Measurements from ENCODE around the gene TSHZ1. TPM values are rescaled to one million over a fixed set of nuclear protein-coding genes. Genes with fewer than 3 reads are reported as not detected.

Gene TSHZ1
- total RNA-seq, 1 experiment from 2014 or later = 4.4 TPM

DNA sequence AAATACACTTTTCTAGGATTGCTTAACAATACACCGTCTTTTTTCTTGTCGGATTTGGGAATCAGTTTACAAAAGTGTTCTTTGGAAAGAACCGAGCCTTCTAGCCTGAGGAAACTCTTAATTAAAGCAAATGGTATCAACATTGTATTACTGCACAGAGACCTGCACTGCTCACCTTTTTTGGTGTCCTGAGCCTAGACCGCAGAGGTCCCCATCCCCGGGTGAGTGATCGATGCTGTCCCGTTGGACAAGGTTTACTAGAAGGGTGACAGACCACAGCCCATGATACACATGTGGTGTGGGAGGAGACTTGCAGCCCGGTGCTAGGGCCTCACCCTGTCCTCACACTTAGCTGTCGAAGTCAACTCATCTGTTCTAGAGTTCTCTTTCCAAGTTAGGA lies 55.3 kb downstream of the TSHZ1 start:
- Histone ChIP-seq H3K9me3 (no peaks in the 10 kb centered on the region), H3K4me3 (no peak overlapping the region), H3K36me3 (no peaks in the 10 kb centered on the region), H3K27me3 (no peaks in the 10 kb centered on the region)
- DNase-seq = no peak

DNA sequence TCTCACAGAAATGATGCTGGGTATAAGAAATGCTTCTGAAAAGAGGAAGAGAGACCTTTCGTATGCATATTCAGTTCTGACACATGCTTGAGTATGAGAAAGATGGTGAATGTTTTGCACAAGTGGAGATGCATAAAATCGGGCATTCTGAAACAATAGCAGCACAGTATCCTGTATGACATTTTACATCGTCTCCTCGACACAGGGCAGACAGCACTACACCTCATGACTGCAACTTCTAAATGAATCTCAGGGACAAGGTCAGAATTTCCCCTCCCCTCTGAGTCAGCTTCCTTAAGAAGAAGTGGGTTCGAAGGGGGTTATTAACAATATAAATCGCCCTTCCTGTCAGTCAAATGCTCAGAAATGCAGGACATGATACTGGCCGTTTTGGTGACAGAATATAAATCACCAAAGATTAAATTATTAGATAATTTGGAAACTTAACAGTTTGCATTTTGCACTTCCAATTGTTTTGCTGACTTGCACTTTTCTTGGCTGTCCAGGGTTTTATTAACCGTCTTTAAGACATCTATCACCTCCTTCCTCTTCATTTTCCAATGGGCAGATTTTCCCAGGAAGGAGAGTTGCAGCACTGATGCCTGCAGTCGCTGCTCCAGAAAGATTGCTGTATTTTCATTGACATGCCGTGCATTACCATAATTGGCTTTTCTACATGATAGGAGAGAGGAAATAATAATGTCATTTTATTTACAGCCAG lies 57.2 kb downstream of the TSHZ1 start:
- no peaks in the 10 kb centered on the region for H3K9me3 ChIP-seq
- H3K36me3 ChIP-seq = no peaks in the 10 kb centered on the region
- H3K4me3 ChIP-seq = no peak overlapping the region
- DNase-seq = no peak
- no peaks in the 10 kb centered on the region for H3K27me3 ChIP-seq

DNA sequence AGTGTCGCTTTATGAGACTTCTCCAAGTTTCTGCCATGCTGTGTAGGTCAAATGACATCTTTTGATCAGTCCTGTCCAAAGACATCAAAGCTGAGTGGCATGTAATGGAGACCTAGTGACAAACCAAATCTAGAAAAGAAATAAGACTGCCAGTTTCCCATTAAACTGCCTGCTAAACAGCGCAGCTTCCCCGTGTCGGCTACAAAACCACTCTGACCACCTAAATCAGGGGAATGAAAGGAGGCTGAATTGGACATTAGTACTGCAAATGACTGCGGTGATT lies 57.7 kb downstream of the TSHZ1 start:
- no peaks in the 10 kb centered on the region for H3K9me3 ChIP-seq
- no peaks in the 10 kb centered on the region for H3K36me3 ChIP-seq
- H3K27me3 ChIP-seq = no peaks in the 10 kb centered on the region
- no peak overlapping the region for H3K4me3 ChIP-seq
- no peak for DNase-seq

DNA sequence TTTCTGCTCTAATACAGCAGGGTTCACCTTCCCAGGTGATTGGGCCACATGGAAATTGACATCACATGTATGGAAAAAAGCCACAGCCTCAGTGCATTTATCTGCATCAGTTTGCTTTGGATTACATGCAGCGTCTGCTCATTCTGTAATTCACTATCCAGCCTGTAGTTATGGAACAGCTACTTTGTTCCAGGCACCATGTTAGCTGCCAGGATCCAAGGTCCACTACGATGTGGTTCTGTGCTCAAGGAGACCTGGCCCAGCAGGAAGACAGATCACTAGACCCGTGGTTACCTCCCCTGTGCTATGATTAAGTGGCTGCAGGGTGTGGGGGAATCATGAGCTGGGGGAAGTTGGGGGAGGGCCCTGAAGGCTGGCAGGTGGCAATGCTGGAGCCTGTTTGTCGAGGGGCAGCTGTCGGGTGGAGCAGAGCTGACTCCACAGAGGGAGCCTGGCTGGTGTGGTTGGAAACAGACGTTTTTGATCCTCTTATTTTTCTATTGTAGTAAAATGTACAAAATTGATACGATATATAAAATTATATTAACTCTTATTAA lies 58.6 kb downstream of the TSHZ1 start:
- no peak for DNase-seq
- Histone ChIP-seq H3K4me3 (no peak overlapping the region), H3K9me3 (no peaks in the 10 kb centered on the region), H3K27me3 (no peaks in the 10 kb centered on the region), H3K36me3 (no peaks in the 10 kb centered on the region)

DNA sequence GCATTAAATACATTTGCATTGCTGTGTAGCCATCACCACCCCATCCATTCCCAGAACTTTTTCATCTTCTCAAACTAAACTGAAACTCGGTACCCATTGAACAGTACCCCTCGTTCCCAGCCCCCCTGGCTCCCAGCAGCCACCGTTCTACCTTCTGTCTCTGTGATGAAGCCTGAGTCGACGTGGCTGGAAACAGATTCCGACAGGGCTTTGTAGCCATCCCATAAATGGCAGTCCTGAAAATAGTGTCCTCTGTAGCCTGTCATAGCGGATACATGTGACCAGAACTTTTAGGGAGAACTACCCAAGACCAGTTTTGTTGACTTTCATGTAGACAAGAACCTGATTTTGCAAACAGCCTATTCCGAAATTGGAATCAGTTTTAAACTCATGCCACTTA lies 59.1 kb downstream of the TSHZ1 start:
- DNase-seq = no peak
- no peaks in the 10 kb centered on the region for H3K9me3 ChIP-seq
- no peak overlapping the region for H3K4me3 ChIP-seq
- H3K36me3 ChIP-seq = no peaks in the 10 kb centered on the region
- no peaks in the 10 kb centered on the region for H3K27me3 ChIP-seq

DNA sequence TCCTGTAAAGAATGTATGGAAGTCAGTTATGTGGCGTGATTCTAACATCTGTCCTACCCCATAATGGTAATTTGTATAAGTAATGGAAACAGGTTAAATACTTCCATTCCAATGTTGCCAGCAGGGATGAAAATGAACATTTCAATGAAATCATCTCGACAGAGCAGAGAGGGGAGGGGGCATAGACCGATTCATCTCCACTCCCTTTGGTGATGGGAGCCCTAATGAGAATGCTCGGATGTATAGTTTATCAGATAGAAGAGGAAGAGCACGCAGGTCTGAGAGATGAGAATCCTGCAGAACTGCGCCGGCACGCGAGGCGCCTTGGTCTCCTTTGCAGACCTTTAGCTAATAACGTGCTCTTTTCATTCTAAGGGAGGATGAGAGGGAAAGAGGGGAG lies 61.4 kb downstream of the TSHZ1 start:
- Histone ChIP-seq H3K27me3 (no peaks in the 10 kb centered on the region), H3K36me3 (no peaks in the 10 kb centered on the region), H3K9me3 (no peaks in the 10 kb centered on the region), H3K4me3 (no peak overlapping the region)
- no peak for DNase-seq

DNA sequence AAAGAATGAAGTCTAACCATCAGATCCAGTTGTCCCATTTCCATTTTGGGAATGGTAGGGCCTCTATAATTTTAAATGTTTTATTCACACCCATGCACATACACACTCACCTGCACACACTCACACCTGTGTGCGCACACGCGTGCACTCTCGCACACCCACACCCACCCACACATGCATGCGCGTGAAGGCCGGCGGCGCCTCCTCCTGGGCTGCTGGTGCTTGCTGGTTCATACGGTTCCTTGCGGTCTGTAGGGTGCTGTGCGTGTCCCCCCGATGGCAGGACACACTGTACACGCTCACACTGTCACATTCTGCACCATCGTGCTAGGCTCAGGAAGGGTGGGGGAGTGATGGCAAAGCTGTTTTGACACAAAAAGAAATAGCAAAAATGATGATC lies 63.2 kb downstream of the TSHZ1 start:
- no peak for DNase-seq
- no peaks in the 10 kb centered on the region for H3K36me3 ChIP-seq

DNA sequence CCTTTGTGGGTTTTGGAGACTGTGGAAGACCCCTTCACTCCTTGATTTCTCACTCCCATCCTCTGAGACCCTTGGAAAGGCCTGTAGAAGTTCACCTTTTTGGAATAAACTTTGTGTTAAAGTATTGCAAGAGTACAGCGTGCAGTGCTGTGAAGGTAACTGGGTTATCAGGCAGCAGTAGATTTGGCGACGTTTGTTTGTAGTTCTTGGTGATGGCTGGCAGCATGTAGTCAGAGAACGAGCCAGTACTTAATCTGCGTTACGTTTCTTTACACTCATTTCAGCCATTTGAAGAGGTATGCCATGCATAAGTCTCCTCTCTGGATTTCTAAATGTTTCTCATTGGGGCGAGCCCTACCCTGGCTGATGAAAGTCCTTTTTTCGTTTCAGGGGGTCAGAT lies 64.6 kb downstream of the TSHZ1 start:
- DNase-seq = no peak
- H3K9me3 ChIP-seq = no peaks in the 10 kb centered on the region
- no peak overlapping the region for H3K4me3 ChIP-seq
- H3K36me3 ChIP-seq = no peaks in the 10 kb centered on the region
- H3K27me3 ChIP-seq = no peaks in the 10 kb centered on the region

More for the DNA sequence above, 63.2 kb downstream of the TSHZ1 start:
- Histone ChIP-seq H3K9me3 (no peaks in the 10 kb centered on the region), H3K27me3 (no peaks in the 10 kb centered on the region), H3K4me3 (no peak overlapping the region)

DNA sequence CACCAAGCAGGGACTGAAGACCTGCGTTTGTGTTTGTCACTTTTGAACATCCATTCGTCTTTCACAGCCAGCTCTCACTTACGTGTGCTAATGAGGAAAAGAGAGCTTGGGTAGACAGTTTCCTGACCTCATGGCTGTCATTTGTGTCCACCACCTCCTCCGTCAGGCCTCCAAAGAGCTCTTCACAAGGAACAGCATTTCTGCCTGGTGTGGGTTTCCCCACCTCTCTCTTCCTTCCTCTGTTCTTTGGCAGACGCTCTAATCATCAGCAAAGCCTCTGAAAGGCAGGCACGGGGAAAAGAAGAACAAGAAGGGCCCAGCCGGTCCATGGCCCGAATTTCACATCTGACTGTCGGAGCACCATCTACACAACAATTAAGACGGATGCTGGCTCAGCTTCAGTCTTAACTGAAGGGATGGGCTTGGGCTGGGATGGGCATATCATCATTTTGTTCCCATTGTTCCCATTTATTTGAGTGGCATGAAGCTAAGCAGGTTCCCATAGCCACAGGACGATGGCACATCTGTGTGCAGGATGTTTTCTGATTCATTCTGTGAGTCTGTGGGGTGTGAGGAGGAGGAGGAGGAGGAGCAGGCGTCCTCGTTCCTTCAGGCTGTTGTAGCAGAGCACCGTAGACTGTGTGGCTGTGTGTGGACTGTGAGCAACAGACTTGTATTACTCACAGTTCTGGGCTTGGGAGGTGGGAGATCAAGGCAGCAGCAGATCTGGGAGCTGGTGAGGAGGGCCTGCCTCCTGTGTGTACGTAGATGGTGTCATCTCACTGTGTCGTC lies 66.4 kb downstream of the TSHZ1 start:
- no peaks in the 10 kb centered on the region for H3K9me3 ChIP-seq
- H3K27me3 ChIP-seq = no peaks in the 10 kb centered on the region
- DNase-seq = no peak
- H3K36me3 ChIP-seq = no peaks in the 10 kb centered on the region
- no peak overlapping the region for H3K4me3 ChIP-seq

DNA sequence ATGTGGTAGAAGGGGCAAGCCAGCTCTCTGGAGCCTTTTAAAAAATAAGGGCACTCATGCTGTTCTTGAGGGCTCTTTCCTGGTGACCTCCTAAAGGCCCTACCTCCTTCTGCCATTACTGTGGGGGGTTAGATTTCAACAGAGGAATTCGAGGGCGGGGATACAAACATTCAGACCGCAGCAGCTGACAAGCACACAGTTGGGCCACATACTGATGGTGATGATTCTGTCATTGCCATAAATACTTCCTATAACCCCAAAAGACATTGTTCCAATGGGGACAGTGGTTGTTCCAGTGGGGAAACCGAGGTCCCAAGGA lies 67.0 kb downstream of the TSHZ1 start:
- DNase-seq = no peak
- no peaks in the 10 kb centered on the region for H3K9me3 ChIP-seq
- no peak overlapping the region for H3K4me3 ChIP-seq
- H3K36me3 ChIP-seq = no peaks in the 10 kb centered on the region
- H3K27me3 ChIP-seq = no peaks in the 10 kb centered on the region

DNA sequence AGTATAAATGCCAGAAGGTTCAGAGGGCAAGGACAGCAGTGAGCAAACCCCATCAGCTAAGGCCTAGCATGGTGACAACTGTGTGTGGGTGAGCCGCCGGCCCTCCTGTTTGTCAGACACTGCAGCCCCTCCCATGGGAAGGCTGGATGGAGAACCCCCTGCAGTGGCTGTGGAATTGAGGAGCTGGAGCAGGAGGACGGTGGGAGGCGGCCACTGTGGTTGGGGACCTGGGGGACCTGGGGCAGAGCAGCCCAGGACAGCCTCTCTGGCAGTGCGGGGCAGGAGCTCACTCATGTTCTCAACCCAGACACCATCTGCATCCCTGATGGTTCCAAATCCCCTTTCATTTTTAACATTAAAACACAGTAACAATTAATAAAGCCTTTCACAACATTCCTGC lies 68.8 kb downstream of the TSHZ1 start:
- no peak for DNase-seq
- no peak overlapping the region for H3K4me3 ChIP-seq
- H3K36me3 ChIP-seq = no peaks in the 10 kb centered on the region
- H3K27me3 ChIP-seq = no peaks in the 10 kb centered on the region
- no peaks in the 10 kb centered on the region for H3K9me3 ChIP-seq

DNA sequence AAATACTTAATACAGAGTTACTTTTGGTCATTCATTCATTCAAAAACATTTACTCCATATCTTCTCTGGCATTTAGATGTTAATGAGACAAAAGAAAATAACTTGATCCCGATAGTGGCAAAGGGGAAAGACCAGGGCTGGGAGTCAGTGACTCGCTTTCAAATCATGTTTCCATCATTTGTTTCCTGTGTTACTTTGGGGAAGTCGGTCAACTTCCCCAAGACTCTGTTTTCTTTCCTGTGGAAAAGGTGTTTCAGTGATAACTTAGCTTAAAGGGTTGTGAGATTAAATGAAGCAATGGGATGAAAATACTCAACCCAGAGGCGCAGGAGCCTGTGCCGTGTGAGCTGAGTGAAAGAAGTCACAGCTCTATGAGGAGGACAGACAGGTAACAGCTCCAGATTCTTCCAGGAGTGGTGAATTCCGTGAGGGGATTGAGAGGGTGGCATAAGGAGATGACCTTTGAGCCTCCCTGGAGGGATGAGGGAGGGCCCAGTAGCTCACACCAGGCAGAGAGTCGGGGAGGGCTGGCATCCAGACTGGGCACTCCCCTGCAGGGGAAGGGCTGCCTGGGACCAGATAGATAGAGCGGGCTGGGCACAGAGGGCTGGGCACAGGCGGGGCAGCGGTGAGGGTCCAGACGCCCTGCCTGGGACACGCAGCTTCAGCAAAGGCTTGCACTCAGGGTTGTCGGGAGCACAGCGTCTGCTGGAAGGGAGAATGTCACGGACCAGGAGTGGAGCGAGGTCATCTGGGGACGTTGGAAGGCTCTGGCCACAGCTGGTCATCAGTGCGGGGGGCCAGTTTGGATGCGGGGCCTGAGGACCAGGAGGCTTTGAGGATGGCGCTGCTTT lies 70.1 kb downstream of the TSHZ1 start:
- no peak for DNase-seq

DNA sequence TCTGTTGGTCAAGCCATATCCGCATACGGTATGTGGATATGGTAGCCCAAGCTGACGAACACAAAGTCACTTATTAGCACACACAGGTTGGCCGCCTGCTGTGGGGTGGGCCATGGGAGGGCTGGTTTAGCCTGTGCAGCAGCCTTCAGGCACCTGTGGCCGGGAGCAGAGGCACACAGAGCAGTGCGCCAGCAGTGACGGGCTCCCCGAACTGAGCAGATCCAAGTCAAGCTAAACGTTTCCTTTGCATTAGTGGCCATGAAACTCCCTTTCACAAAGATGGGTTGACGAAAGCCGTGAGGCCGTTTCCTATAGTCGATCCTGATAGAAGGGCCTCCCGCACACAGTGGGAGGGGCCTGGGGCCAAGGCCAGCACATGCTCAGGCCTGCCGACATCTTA lies 72.1 kb downstream of the TSHZ1 start:
- no peak for DNase-seq
- Histone ChIP-seq H3K9me3 (no peaks in the 10 kb centered on the region), H3K27me3 (no peaks in the 10 kb centered on the region), H3K36me3 (no peaks in the 10 kb centered on the region), H3K4me3 (no peak overlapping the region)

More for the DNA sequence above, 70.1 kb downstream of the TSHZ1 start:
- H3K36me3 ChIP-seq = no peaks in the 10 kb centered on the region
- no peaks in the 10 kb centered on the region for H3K9me3 ChIP-seq
- no peaks in the 10 kb centered on the region for H3K27me3 ChIP-seq
- no peak overlapping the region for H3K4me3 ChIP-seq

DNA sequence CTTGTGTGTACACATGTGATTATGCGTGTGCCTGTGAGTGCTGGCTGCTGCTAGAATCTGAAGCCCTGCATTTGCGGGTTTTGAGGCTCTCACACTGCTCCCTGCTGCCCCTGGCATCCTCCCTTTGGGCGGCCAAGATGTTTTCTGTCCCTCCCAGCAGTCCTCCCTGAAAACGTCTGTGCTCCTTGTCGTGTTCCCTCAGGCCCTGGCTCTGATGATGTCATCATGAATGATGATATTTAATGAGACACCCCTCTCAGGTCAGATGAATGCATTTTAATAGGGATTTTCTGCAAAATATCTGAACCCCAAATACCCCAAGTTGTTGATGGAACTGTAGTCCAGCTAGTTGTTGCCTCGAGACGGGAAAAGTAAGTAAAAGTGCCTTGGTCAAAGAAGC lies 73.1 kb downstream of the TSHZ1 start:
- Histone ChIP-seq H3K36me3 (no peaks in the 10 kb centered on the region), H3K27me3 (no peaks in the 10 kb centered on the region), H3K4me3 (no peak overlapping the region), H3K9me3 (no peaks in the 10 kb centered on the region)
- no peak for DNase-seq

DNA sequence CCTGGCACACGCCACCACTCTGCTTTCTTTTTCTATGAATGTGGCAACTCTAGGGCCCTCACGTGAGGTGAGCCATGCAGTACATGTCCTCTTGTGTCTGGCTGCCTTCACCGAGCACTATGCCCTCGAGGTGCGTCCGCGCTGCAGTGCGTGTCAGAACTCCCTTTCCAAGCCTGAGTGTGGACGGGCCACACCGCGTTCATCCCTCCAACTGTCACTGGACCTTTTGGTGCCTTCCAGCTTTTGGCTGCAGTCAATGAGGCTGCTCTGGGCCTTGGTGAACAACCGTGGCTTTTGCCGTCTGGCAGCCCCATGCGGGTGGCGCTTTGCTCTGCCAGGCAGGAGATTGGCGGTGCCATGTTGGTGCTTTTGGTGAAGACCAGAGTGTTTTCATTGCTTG lies 74.0 kb downstream of the TSHZ1 start:
- no peaks in the 10 kb centered on the region for H3K27me3 ChIP-seq
- no peak for DNase-seq
- H3K9me3 ChIP-seq = no peaks in the 10 kb centered on the region
- no peaks in the 10 kb centered on the region for H3K36me3 ChIP-seq
- no peak overlapping the region for H3K4me3 ChIP-seq

DNA sequence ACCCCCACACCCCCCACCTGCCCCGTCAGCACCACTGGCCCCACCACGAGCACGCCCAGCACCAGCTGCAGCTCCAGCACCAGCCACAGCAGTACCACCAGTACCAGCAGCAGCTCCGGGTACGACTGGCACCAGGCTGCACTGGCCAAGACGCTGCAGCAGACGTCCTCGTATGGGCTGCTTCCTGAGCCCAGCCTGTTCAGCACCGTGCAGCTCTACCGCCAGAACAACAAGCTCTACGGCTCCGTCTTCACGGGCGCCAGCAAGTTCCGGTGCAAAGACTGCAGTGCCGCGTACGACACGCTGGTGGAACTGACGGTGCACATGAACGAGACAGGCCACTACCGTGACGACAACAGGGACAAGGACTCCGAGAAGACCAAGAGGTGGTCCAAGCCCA lies 75.3 kb downstream of the TSHZ1 start:
- no peak for DNase-seq
- Histone ChIP-seq H3K9me3 (no peaks in the 10 kb centered on the region), H3K4me3 (no peak overlapping the region), H3K27me3 (no peaks in the 10 kb centered on the region), H3K36me3 (no peaks in the 10 kb centered on the region)

DNA sequence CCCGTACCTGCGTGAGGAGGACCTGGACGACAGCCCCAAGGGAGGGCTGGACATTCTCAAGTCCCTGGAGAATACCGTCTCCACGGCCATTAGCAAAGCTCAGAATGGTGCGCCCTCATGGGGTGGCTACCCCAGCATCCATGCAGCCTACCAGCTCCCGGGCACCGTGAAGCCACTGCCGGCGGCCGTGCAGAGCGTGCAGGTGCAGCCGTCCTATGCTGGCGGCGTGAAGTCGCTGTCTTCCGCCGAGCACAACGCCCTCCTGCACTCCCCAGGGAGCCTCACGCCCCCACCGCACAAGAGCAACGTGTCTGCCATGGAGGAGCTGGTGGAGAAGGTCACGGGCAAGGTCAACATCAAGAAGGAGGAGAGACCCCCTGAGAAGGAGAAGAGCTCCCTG lies 76.4 kb downstream of the TSHZ1 start:
- H3K27me3 ChIP-seq = no peaks in the 10 kb centered on the region
- no peaks in the 10 kb centered on the region for H3K9me3 ChIP-seq
- DNase-seq = no peak
- no peaks in the 10 kb centered on the region for H3K36me3 ChIP-seq
- no peak overlapping the region for H3K4me3 ChIP-seq

All from MG63 (cell line).